Natural killer cell (primary cell): ENCODE data around the gene SLC35F1. TPM values are rescaled to one million over a fixed set of nuclear protein-coding genes. Genes with fewer than 3 reads are reported as not detected.

Experiments
- ATAC-seq, 3 donors: fragments of 150-1000 bp in 2 of 3; fragments of 200-7000 bp in 1 of 3; cut with Tn5 transposase; 1 replicate in 1 of 3; 2 replicates in 2 of 3; pipeline ENCODE4 v1.10.0; 2021; ENCODE audit warnings: mild to moderate bottlenecking in 2 of 3, moderate library complexity in 2 of 3
- DNase-seq, 2 donors: peaks; one replicate each; pipeline versions ENCODE4 v3.0.0 to v3.0.0-alpha.2; 2013 to 2021; ENCODE audit warnings: mixed read lengths in 1 of 2
- H3K27ac ChIP-seq: one replicate; pipeline ENCODE4 v1.5.1; 2013; ENCODE audit warnings: mild to moderate bottlenecking, low read length
- H3K27me3 ChIP-seq: one replicate; pipeline ENCODE4 v1.6.1; 2013; ENCODE audit warnings: low read length; ENCODE audit not compliant: control insufficient read depth, insufficient read depth
- H3K36me3 ChIP-seq: one replicate; pipeline ENCODE4 v1.6.1; 2013; ENCODE audit warnings: low read length; ENCODE audit not compliant: control insufficient read depth, insufficient read depth
- H3K4me1 ChIP-seq: one replicate; pipeline ENCODE4 v1.6.1; 2013; ENCODE audit warnings: low read length; ENCODE audit not compliant: control insufficient read depth, insufficient read depth
- H3K4me3 ChIP-seq: one replicate; pipeline ENCODE4 v1.5.1; 2013; ENCODE audit warnings: low read length
- H3K9me3 ChIP-seq: one replicate; pipeline ENCODE4 v1.6.1; 2013; ENCODE audit warnings: low read length; ENCODE audit not compliant: control insufficient read depth, insufficient read depth
- H3K27ac Mint-ChIP-seq, 2 donors: one replicate each; pipeline ENCODE4 v1.8.0; 2022; ENCODE audit warnings: mild to moderate bottlenecking in 2 of 2, mixed read lengths in 2 of 2, moderate library complexity in 1 of 2
- H3K27me3 Mint-ChIP-seq, 2 donors: one replicate each; pipeline ENCODE4 v1.8.0; 2022; ENCODE audit warnings: low read depth in 2 of 2, mixed read lengths in 2 of 2
- H3K36me3 Mint-ChIP-seq: one replicate; pipeline ENCODE4 v1.8.0; 2022; ENCODE audit warnings: mixed read lengths
- H3K4me1 Mint-ChIP-seq, 2 donors: one replicate each; pipeline ENCODE4 v1.8.0; 2022; ENCODE audit warnings: mixed read lengths in 2 of 2
- H3K4me3 Mint-ChIP-seq: one replicate; pipeline ENCODE4 v1.8.0; 2022; ENCODE audit warnings: mild to moderate bottlenecking, moderate library complexity, mixed read lengths
- H3K9me3 Mint-ChIP-seq, 2 donors: one replicate each; pipeline ENCODE4 v1.8.0; 2022; ENCODE audit warnings: mixed read lengths in 2 of 2
- CTCF ChIP-seq: fragments of 200-600 bp; IDR thresholded peaks from one replicate; pipeline ENCODE4 v1.8.0; 2022; ENCODE audit warnings: antibody characterized with exemption
- WGBS: methylation state at CpG from one replicate; pipeline ENCODE4 v1.1.7; 2013; ENCODE audit warnings: missing lambda C conversion rate; ENCODE audit not compliant: insufficient coverage; 5-methylcytosine and 5-hydroxymethylcytosine counted together
- intact Hi-C: fragments of 100-400 bp; cut with micrococcal nuclease; formaldehyde crosslinking; loops from one replicate; pipeline ENCODE4 v1.14.2; 2022
- total RNA-seq, 4 donors: library from RNA; stranded (reverse); fragments of 120-200 nt in 1 of 4; gene quantifications; one replicate each; pipeline versions ENCODE4 v1.2.3 to v1.2.4, GENCODE V29; 2013 to 2022

SLC35F1 gene
- total RNA-seq, 3 donors from 2014 or later (not counting 1 experiment from before 2014, with no cell fraction given), result not detected

GRCh38 chr6:117910549-117910948, 3.5 kb downstream of the SLC35F1 start:
- Histone ChIP-seq H3K4me1 (peaks cover 4% of the 10 kb centered on the region), H3K9me3 (no peaks in the 10 kb centered on the region), H3K27ac (no peak overlapping the region), H3K36me3 (no peaks in the 10 kb centered on the region), H3K27me3 (peaks cover 13% of the 10 kb centered on the region), H3K4me3 (no peak overlapping the region)
- 81% methylated on average over 2 of the region's 4 CpGs for WGBS
- no peak for TF ChIP-seq CTCF
- Mint-ChIP-seq H3K9me3 (no peaks in the 10 kb centered on the region), H3K27me3 (peaks cover 31 to 50% of the 10 kb centered on the region in 2 donors), H3K4me1 (no peaks in the 10 kb centered on the region), H3K27ac (no peak overlapping the region), H3K36me3 (no peaks in the 10 kb centered on the region), H3K4me3 (no peak overlapping the region)
- intact Hi-C loops, result no loop called here
- ATAC-seq (no peak), DNase-seq (no peak)

GRCh38 chr6:117911150-117911549, 4.1 kb downstream of the SLC35F1 start:
- WGBS, result no CpG with 5 or more reads among the region's 1 CpG
- Mint-ChIP-seq H3K9me3 (no peaks in the 10 kb centered on the region), H3K27me3 (peaks cover 28 to 44% of the 10 kb centered on the region in 2 donors)

GRCh38 chr6:117911660-117912059, 4.6 kb downstream of the SLC35F1 start:
- intact Hi-C loops, result no loop called here

More at GRCh38 chr6:117911150-117911549, 4.1 kb downstream of the SLC35F1 start:
- TF ChIP-seq CTCF, result no peak
- Histone ChIP-seq H3K9me3 (no peaks in the 10 kb centered on the region), H3K27ac (no peak overlapping the region), H3K4me1 (peaks cover 4% of the 10 kb centered on the region), H3K36me3 (no peaks in the 10 kb centered on the region), H3K4me3 (no peak overlapping the region), H3K27me3 (peaks cover 11% of the 10 kb centered on the region)
- Mint-ChIP-seq H3K27ac (no peak overlapping the region), H3K4me1 (no peaks in the 10 kb centered on the region), H3K4me3 (no peak overlapping the region), H3K36me3 (no peaks in the 10 kb centered on the region)
- ATAC-seq (no peak), DNase-seq (no peak)
- intact Hi-C loops, result no loop called here

More at GRCh38 chr6:117911660-117912059, 4.6 kb downstream of the SLC35F1 start:
- Histone ChIP-seq H3K27me3 (peaks cover 10% of the 10 kb centered on the region), H3K36me3 (no peaks in the 10 kb centered on the region), H3K4me1 (peaks cover 4% of the 10 kb centered on the region), H3K9me3 (no peaks in the 10 kb centered on the region), H3K27ac (no peak overlapping the region), H3K4me3 (no peak overlapping the region)
- ATAC-seq (no peak), DNase-seq (no peak)
- Mint-ChIP-seq H3K36me3 (no peaks in the 10 kb centered on the region), H3K4me3 (no peak overlapping the region), H3K4me1 (no peaks in the 10 kb centered on the region), H3K27me3 (peaks cover 22 to 39% of the 10 kb centered on the region in 2 donors), H3K27ac (no peak overlapping the region), H3K9me3 (no peaks in the 10 kb centered on the region)
- TF ChIP-seq CTCF, result no peak
- no CpG with 5 or more reads among the region's 1 CpG for WGBS
